ENCODE data around the gene TBC1D13.
"Not testable (repeated sequence)": the region's sequence is repeated elsewhere in the genome, so short reads cannot be mapped to it uniquely, and the experiment has no call there.

TBC1D13 gene

DNA sequence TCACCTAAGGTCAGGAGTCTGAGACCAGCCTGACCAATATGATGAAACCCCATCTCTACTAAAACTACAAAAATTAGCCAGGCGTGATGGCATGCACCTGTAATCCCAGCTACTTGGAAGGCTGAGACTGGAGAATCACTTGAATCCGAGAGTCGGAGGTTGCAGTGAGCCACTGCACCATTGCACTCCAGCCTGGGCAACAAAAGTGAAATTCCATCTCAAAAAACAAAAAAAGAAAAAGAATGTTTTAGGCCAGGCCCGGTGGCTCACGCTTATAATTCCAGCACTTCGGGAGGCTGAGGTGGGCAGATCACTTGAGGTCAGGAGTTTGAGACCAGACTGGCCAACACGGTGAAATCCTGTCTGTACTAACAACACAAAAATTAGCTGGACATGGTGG, 71.4 kb downstream of the TBC1D13 start:
- H3K9ac ChIP-seq (ENCODE audit: low read depth, low read length); H3K36me3 ChIP-seq (ENCODE audit: insufficient read depth, low read length); H3K9me3 ChIP-seq (ENCODE audit: control insufficient read depth, insufficient read depth, low read length); H3K4me1 ChIP-seq (ENCODE audit: insufficient read depth, low read length): not testable (repeated sequence)
